ENCODE results near the gene RCBTB1. TPM values are rescaled to one million over a fixed set of nuclear protein-coding genes. Genes with fewer than 3 reads are reported as not detected.
"Not testable (repeated sequence)": the region's sequence is repeated elsewhere in the genome, so short reads cannot be mapped to it uniquely, and the experiment has no call there.

RCBTB1 gene
- total and polyA plus RNA-seq, 9 donors = 5.5 to 28.0 (median 12.9) TPM

DNA sequence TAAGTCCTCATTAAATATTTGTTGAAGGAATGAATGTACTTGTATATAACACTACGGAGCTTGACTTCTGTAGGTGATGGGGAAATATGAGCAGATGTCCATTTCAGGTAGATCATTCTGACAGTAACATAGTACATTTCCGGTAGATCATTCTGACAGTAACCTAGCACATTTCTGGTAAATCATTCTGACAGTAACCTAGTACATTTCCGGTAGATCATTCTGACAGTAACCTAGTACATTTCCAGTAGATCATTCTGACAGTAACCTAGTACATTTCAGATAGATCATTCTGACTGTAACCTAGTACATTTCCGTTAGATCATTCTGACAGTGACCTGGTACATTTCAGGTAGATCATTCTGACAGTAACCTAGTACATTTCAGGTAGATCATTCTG is 87.2 kb downstream of the RCBTB1 start:
- H3K27ac ChIP-seq = no peak overlapping the region
- intact Hi-C loops (cut with DNase I) = no loop called here
- H3K4me3 ChIP-seq = no peak overlapping the region
- TF ChIP-seq EP300 (IDR thresholded peaks at IDR 0.05) = no peak
- TF ChIP-seq, protein P1, sequence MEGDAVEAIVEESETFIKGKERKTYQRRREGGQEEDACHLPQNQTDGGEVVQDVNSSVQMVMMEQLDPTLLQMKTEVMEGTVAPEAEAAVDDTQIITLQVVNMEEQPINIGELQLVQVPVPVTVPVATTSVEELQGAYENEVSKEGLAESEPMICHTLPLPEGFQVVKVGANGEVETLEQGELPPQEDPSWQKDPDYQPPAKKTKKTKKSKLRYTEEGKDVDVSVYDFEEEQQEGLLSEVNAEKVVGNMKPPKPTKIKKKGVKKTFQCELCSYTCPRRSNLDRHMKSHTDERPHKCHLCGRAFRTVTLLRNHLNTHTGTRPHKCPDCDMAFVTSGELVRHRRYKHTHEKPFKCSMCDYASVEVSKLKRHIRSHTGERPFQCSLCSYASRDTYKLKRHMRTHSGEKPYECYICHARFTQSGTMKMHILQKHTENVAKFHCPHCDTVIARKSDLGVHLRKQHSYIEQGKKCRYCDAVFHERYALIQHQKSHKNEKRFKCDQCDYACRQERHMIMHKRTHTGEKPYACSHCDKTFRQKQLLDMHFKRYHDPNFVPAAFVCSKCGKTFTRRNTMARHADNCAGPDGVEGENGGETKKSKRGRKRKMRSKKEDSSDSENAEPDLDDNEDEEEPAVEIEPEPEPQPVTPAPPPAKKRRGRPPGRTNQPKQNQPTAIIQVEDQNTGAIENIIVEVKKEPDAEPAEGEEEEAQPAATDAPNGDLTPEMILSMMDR (IDR thresholded peaks at IDR 0.05) = no peak
- TF ChIP-seq POLR2A (IDR thresholded peaks at IDR 0.05) = no peak
- no peaks in the 10 kb centered on the region for H3K27me3 ChIP-seq
- H3K36me3 ChIP-seq = no peaks in the 10 kb centered on the region
- H3K4me1 ChIP-seq (ENCODE audit: insufficient read depth) = no peaks in the 10 kb centered on the region
- DNase-seq = no peak
- WGBS, 3 donors = 76 to 91% (median 79%) methylated on average over 4 of the region's 4 CpGs
- H3K9me3 ChIP-seq = no peaks in the 10 kb centered on the region

DNA sequence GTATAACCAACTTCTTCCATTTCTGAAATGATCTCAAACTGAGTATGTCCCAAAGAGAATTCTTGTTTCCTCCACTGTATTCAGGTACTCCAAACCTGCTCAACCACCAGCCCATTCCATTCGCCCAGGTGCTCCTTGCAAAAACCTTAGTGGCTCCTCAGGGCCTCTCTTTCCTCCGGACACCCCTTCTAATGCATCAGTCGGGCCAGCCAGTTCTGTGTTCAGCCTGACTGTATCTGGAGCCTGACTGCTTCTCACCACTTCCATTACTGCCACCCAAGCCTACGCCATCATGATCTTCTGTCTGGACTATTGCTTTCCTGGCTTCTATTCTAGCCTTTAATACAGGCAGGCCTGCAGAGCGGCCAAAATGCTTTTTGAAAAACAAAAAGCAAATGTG is 88.1 kb downstream of the RCBTB1 start:
- H3K27ac ChIP-seq = no peak overlapping the region
- no peak overlapping the region for H3K4me3 ChIP-seq
- H3K27me3 ChIP-seq = no peaks in the 10 kb centered on the region
- no peaks in the 10 kb centered on the region for H3K9me3 ChIP-seq
- no peaks in the 10 kb centered on the region for H3K4me1 ChIP-seq (ENCODE audit: insufficient read depth)
- WGBS, 3 donors = 79 to 90% (median 84%) methylated on average over 5 of the region's 5 CpGs
- no peak for TF ChIP-seq EP300 (IDR thresholded peaks at IDR 0.05)
- no peak for TF ChIP-seq POLR2A (IDR thresholded peaks at IDR 0.05)
- TF ChIP-seq, protein P1 (IDR thresholded peaks at IDR 0.05) = no peak
- no peaks in the 10 kb centered on the region for H3K36me3 ChIP-seq
- DNase-seq = no peak
- intact Hi-C loops (cut with DNase I) = no loop called here

DNA sequence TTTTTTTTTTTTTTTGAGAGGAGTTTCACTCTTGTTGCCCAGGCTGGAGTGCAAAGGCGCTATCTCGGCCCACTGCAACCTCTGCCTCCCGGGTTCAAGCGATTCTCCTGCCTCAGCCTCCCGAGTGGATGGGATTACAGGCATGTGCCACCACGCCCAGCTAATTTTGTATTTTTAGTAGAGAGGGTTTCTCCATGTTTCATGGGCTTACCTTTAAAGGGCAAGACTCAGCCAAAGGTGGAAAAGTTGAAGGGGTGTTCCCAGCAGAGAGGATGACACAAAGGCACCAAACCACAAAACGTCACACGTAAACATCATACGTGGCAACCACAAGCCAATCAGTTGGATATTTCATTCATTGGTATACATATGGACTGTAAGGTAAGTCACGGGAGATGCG is 88.5 kb downstream of the RCBTB1 start:
- 81 to 84% (median 82%) methylated on average over 11 of the region's 11 CpGs for WGBS, 3 donors
- intact Hi-C loops (cut with DNase I); H3K36me3 ChIP-seq: not testable (repeated sequence)

DNA sequence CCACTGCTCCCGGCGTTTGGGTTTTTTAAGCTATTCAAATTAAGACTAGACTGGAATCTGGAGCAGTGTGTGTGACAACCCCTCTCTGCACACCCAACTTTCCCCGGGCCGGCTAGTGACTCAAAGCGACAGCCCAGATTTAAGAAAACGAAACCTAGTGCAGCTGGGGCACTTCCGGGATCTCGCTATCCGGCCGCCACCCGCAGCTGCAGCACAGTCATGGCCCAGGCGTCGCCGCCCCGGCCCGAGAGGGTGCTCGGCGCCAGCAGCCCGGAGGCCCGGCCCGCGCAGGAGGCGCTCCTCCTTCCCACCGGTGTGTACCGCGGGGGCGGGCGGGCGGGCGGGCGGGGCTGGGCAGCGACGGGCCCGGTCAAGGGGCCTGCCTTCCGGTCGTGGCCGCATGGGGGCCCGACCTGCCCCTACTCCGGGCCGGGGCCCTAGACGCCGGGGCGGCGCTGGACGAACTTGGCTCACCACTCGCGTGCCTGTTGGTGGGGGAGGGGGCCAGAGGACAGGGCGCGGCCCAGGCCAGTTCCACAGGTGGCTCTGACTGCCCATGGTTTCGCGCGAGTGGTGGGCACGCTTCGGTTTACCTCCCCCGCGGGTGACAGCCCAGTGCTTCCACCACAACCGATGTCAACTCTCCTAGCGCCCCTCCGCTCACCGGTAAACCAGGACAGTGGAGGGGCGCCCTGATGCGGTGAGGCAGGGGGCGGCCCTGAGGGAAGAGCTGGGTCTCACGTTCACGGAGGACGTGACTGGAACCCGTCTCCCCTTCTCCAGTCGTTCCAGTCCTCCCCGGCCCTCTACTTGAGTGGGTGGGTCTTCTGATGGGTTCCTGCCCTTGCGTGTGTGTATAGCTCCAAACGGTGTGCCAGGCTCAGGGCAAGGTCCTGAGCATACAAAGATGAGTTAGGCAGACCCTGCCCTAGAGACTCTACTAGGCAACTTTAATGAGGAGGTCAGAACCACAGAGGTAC is 89.3 kb downstream of the RCBTB1 start, which contains the start of gene PHF11:
PHF11 (plus strand) TSS at position 171 of the 980 bp plus-strand sequence; CDS start at position 220, 49 bp downstream.
- H3K27me3 ChIP-seq = no peaks in the 10 kb centered on the region
- WGBS, 3 donors = 7 to 26% (median 10%) methylated on average over 15 to 71 of the region's 71 CpGs
- peak; percentile 71 to 79 (median 72) for DNase-seq
- TF ChIP-seq, protein P1 (IDR thresholded peaks at IDR 0.05) = peak in 1 of 3 donors; percentile 16
- TF ChIP-seq EP300 (IDR thresholded peaks at IDR 0.05) = no peak
- no peaks in the 10 kb centered on the region for H3K4me1 ChIP-seq (ENCODE audit: insufficient read depth)
- intact Hi-C loops (cut with DNase I) = no loop called here
- H3K4me3 ChIP-seq = peak within 1 kb of the TSS; percentile 42
- H3K27ac ChIP-seq = peak within 1 kb of the TSS; percentile 90 to 97
- no peaks in the 10 kb centered on the region for H3K9me3 ChIP-seq
- no peaks in the 10 kb centered on the region for H3K36me3 ChIP-seq

More for the DNA sequence above, 88.5 kb downstream of the RCBTB1 start:
- not testable (repeated sequence) for DNase-seq; H3K4me1 ChIP-seq (ENCODE audit: insufficient read depth); H3K9me3 ChIP-seq; H3K4me3 ChIP-seq; H3K27me3 ChIP-seq
- peak overlapping the region in 1 of 2 donors; percentile 90 for H3K27ac ChIP-seq

DNA sequence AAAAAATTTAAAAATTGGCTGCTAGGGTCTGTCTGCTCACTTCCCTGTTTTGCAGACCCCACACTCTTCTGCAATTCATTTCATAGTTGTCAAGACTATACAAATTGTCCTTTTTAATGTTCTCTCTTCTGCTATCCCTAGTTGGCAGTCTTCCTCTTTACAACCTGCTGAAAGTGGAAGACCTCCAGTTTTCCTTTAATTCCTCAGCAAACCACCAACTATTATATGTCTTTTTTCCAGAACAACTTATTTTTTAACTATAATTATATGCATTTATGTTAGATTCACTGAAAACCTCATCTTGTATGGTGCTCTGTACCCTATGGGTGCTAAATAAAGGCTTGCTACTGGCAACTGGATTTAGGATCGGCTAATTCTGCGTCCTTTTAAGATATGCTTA is 90.7 kb downstream of the RCBTB1 start:
- Histone ChIP-seq H3K4me3 (peak overlapping the region; percentile 42), H3K27me3 (no peaks in the 10 kb centered on the region), H3K27ac (no peak overlapping the region), H3K36me3 (no peaks in the 10 kb centered on the region), H3K9me3 (no peaks in the 10 kb centered on the region), H3K4me1 (ENCODE audit: insufficient read depth) (no peaks in the 10 kb centered on the region)
- intact Hi-C loops (cut with DNase I) = no loop called here
- WGBS, 3 donors = 40 to 52% (median 44%) methylated on average over 2 of the region's 2 CpGs
- TF ChIP-seq, protein P1 (IDR thresholded peaks at IDR 0.05) = no peak
- TF ChIP-seq POLR2A (IDR thresholded peaks at IDR 0.05) (no peak), EP300 (IDR thresholded peaks at IDR 0.05) (no peak)
- DNase-seq = no peak
